HPDE6-E6E7 (cell line): Measurements from ENCODE around the gene RASA3.
"Not testable (repeated sequence)": the region's sequence is repeated elsewhere in the genome, so short reads cannot be mapped to it uniquely, and the experiment has no call there.

Source experiments
- DNase-seq: peaks from one replicate; pipeline ENCODE4 v3.0.0; 2011; ENCODE audit warnings: missing footprints; ENCODE audit errors: extremely low spot score

RASA3 gene

DNA sequence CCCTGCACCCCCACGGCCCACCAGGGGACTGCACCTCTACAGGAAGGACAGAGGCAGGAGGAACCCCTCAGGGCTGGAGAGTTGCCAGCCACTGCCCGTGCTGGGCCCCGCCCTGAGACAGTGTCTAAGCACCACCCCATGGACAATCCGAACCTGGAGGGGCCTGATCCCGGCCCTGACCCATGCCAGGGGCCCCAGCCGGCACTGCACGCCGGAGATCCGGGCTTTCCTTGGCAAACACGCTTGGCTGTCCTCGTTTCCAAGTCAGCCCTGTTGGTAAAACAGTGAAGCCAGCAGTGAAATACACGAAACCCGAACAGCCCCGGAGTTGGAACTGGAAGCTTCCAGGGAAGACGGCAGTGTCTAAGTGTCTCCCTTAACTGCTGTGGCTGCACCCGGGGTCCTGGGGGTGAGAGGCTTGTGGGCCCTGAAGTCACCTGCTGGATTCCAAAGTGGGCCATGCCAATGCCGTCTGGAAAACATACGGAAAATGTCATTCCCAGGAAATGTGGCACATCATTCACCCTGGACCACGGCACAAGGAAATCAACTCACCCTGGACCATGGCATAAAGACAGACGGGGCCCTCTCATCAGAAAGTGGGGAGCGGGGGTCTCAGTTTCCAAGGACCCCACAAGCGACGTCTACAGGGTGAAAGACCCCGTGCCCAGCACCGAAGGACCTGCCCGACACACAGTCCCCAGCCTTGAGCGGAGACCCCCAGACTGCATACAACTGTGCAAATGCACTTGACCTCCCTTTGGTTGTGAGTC lies 30.9 kb downstream of the RASA3 start:
- no peak for DNase-seq

DNA sequence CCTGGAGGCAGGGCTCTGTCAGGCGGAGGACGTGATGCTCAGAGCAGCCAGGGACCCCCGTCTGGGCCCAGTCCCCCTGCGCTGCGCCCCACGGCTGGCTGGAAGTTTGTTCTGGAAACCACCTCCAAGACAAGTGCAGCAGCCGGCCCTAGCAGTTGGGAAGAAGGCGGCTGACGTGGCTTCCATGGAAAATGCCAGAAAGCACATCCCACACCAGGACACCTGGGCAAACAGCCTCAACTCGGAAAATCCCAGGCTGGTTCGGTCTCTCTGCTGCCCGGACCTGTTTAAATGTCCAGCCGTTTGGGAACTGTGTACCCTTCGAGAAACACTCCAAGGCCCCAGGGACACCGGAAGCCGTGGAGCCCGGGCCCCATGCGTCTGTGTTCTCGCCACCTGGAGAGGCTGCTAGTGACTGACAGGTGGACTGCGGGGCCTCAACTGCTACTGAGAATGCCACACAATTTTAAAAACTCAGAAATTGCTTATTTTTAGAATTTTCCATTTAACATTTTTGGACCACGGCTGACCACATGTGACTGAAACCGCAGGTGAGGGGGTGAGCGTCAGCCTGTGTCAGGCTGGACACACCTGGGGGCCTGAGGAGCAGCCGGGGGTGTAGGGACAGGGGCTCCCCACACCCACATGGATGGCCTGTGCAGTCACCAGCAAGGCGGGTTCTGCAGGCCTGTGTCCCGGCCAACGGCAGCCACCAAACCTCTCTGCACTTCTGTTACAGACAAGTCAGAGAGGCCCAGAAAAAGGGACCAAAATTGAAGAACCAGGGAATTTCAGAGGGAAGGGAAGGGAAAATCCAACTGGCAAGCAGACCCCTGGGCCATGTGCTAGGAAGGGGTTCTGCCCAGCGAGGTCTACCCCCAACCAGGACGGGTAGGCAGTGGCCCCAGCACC lies 31.7 kb downstream of the RASA3 start:
- DNase-seq = no peak

DNA sequence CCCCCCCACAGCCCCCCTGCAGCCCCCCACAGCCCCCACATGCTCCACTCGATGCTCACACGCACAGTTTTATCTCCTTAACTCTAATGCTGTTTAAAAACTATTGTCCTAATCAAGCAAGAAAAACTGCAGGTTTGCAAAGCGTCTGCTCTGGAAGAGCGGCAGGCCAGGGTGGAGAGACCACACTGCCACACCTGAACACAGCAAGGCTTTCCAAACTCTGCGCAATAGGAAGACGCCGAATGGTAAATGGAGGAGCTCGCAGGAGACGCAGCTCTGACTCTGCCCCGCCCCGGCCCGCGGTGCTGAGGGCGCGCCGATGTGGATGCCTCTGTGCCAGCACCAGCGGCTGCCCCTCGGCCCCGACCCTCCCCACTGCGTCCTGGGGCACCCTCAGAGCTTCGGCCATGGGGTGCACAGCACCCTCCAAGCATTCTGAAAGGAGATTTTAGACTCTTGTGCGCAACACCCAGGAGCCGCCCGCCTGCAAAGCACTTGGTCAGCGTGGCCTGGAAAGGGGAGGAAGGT lies 32.4 kb downstream of the RASA3 start:
- DNase-seq = peak; percentile 51

DNA sequence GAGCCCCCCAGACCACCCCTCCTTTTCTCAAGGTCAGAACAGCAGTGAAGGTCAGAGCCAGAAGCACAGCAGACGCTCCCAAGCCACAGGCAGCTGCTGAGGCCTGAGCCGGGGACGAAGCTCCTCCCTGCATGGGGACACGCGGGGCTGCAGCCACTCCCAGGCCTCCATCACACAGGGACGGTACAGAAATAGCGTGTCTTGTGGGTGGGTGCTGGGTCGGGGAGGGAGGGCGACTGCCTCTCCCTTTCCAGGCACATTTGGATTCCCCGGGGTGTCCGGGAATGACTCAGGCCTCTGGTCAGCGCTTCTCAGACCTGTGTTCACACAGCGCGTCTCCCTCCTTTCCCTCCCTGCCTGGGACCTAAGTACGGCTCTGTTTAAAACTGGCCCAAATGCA lies 33.2 kb downstream of the RASA3 start:
- DNase-seq = peak; percentile 63

DNA sequence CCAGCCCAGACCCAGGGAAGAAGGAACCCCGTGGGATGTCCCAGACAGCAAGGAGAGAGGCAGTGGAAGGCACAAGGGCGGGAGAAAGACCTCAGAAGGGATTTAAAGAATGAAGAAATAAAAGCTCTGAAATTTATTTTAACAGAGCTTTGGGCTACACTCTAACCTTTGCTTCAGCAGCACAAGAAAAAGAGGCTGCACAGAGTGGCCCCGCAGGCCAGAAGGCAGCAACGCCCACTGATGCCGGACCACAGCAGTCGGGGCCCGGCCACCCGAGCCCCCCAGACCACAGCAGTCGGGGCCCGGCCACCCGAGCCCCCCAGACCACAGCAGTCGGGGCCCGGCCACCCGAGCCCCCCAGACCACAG lies 33.8 kb downstream of the RASA3 start:
- not testable (repeated sequence) for DNase-seq

DNA sequence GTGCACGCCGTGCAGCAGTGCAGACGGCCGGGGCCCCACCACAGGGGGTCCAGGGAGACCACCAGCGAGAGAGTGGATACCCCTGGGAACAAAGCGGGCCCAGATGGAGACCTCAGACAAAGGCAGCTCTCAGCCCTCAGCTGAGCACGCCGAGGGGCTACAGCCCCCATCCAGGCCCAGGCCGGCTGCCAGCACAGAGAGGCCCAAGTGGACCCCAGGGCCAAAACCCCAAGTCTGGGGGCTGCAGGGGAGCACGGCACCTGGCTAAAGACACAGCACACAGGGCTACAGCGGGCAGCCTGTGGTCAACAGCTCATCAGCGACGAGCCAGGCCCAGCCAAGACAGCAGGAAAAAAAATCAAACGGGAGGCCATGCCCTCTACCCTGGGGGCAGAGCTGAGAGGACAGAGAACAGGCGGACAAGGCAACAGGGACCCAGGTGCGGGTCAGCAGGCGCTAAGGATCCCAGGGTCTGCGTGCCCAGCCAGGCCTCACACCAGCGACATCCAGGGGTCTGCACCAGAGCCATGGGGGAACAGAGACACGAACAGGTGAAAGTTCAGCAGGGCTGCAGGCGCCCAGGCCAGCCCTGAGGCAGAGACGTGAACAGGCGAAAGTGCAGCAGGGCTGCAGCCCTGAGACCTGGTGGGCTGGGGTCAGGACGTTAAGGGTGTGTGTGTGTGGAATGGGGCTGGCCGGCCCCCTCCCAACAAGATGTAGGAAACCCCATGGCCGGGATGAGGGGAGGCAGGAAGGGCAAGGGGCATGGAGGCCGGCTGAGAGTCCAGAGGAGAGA lies 34.3 kb downstream of the RASA3 start:
- DNase-seq = no peak

DNA sequence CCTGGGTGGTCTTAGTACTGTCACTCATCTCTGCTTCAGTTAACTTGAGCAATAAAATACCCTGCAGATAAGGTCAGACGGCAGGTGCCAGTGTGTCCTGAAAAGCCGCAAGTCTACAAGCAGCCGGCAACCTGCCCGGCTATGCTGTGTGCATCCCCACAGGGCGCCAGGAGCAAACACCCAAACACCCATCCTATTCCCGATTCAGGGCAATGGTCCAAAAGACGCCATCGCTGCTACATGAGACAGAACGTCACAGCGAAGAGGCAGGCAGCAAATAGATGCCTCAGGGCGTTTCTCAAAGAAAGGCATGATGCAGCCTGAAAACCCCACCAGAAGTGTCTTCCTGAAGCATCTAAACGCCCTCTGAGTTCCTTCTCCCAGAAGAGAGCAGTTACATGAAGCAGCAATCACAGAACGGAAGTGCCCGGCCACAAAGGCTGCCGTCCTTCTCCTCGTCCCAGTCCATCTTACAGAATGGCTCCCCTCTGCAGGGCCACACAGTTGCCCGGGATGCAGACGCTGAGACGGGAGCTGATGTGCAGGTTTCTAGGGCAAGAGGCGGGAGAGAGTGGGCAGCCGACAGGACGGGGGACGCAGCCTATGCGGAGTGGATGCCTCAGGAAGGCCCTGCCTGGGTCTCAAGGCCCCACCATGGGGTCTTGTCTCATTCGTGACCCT lies 35.1 kb downstream of the RASA3 start:
- DNase-seq = no peak

DNA sequence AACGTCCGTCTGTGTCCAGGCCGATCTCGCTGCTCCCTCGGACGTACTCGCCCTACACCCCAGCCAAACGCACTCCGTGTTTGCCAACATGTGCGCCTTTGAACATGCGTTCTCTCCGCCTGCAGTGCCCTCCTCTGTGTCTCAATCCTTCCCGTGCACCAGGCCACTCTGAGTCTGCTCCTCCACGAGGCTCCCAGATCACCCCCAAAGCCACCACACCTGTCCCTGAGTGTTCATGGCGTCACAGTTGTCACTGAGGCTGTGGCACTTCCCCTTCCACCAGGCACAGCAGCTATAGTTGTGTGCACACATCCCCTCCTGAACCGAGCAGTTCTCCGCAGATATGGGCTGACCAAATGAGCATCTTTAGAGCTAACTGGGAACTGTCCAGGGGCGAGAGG lies 35.6 kb downstream of the RASA3 start:
- no peak for DNase-seq

DNA sequence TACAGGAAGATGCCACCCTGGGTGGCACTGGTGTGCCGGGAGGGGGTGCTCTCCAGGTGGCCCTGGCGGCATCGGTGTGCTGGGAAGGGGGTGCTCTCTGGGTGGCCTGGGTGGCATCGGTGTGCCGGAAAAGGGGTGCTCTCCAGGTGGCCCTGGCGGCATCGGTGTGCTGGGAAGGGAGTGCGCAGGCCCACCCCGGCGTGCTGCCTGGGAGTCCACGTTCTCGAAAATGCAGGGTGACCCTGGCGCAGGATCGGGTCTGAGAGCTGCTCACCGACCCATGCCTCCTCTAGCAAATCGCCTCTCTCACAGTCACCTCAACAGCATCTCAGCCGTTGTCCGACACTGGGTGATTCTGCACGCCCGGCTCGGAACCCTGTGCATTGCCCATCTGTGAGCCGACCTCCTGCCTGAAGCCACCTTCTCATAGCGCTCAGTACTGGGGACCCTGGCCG lies 36.4 kb downstream of the RASA3 start:
- no peak for DNase-seq

DNA sequence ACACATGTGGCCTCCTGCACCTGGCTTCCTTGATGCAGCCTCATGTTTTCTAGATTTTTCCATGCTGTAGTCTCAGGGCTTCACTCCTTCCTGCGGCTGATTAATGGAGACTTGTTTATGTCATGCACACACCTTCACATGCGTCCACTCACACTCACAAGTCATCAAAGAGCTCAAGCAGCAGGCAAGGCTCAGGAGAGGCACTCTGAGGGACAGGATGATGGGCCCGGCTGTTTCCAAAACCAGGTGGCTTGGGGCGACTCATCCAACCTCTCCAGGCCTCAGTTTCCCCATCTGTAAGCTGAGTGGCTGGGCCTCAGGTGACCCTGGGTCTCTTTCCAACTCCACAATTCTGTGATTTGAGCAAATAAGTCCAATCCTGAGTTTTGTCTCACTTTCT lies 36.9 kb downstream of the RASA3 start:
- no peak for DNase-seq

DNA sequence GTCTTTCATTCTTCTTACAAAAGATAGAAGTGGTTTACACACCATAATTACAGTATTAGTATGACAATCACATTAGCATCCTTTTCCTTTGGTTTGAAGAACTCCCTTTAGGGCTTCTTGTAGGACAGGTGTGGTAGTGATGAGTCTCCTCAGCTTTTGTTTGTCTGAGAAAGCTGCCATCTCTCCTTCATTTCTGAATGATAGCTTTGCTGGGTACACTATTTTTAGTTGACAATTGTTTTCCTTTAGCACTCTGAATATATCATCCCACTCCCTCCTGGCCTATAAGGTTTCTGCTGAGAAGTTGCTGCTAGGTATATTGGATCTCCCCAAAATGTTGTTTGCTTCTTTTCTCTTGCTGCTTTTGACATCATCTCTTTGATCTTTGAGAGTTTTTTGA lies 39.3 kb downstream of the RASA3 start:
- no peak for DNase-seq

DNA sequence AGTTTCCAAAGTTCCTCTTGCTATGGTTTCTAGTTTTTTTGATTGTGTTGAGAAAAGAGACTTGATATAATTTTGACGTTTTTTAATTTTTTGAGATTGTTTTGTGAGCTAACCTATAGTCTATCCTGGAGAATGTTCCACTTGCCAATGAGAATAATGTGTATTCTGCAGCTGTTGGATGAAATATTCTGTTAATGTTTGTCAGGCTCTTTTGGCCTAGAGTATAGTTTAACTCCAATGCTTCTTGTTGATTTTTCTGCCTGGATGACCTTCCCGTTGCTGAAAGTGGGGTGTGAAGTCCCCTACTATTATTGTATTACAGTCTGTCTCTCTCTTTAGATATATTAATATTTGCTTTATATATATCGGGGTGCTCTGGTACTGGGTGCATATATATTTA lies 40.0 kb downstream of the RASA3 start:
- no peak for DNase-seq

DNA sequence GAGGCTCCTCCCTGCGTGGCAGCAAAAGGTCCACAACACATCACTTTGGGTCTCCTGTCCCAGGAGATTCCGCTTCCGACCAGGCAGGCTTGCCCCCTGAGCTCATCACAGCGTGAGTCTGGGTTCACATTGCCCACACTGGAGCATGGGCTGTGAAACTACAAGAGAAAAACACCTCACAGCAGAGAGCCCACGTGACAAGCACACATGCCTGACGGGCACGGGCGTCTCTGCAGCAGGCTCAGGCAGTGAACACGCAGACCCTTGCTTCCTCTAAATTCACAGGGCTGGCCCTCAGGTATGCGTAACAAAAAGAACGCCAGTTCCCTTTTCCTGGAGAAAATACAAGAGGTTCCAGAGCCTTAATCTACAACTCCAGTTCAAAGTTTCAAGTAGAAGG lies 41.9 kb downstream of the RASA3 start:
- no peak for DNase-seq

DNA sequence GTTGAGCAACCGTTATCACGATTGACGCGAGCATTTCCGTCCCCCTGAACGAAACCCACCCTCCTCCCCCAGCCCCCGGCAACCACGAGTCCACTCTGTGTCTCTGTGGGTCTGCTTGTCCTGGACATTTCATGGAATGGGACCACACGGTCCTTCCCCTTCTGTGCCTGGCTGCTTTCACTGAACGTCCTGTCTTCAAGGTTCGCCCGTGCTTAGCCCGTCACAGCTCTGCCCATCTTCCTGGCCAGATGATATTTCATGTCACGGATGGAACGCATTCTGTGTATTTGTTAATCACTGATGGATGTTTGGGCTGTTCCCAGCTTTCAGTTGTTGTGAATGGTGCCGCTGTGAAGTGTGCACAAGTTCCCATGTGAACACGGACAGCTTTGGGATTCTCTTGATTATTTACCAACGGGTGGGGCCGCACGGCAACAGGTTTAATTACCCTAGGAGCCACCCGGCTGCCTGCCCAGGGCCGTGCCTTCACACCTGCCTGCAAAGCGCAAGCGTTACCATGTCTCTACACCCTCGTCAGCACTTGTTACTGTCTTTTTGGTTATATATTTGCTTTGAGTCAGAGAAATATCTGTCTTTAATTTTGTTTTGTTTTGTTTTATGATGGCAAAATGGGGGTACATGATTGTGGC lies 42.5 kb downstream of the RASA3 start:
- DNase-seq = no peak

DNA sequence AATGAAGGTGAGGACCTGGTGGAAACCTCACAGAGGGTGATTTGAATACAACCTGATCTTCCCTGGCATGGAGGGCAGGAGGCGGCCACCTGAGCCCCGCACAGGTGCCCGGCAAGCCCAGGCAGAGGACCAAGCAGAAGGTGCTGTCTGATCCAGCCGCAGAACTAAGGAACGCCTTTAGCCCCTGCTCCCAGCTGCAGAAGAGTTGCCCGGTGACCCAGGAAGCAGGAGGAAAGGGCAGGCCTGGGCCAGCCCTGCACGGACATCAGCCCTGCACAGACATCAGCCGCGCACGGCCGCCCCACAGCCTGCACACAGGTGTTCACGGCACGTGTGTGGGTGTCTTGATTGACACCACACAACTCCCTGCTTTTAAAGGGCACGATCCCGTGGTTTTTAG lies 43.1 kb downstream of the RASA3 start:
- no peak for DNase-seq

DNA sequence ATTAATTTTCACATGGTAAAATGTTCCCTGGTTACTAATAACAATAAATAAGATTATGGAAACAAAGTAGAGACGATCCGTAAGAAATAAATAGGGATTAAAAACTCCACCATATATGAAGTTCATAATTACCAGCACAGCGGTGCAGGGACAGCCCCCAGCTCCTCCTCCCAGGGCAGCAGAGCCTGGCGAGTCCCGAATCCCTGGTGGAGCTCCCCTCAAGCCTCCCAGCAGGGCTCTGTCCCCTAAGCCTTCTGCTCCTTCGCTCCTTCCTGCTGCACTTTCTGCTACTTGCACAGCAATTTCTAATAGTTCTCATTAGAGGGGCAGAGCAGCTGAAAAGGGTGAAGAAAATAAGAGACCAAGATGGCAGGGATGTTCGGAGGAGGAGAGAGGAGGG lies 43.6 kb downstream of the RASA3 start:
- DNase-seq = no peak

DNA sequence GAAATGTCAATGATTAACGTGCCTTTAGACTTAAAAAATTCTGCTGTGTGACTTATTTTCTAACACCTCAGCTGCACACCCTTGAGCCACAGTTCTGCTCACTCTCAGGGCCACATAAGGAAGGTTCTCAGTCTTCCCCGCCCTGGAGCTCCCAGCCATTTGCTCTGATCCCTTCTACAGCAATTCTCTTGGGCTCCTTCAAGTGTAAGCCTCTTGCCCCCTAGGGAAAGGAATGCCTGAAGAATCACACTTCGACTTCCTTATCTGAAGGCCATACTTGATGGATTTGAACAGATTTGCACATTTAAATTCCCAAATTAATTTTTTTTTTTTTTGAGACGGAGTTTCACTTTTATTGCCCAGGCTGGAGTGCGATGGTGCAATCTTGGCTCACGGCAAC lies 44.2 kb downstream of the RASA3 start:
- no peak for DNase-seq

DNA sequence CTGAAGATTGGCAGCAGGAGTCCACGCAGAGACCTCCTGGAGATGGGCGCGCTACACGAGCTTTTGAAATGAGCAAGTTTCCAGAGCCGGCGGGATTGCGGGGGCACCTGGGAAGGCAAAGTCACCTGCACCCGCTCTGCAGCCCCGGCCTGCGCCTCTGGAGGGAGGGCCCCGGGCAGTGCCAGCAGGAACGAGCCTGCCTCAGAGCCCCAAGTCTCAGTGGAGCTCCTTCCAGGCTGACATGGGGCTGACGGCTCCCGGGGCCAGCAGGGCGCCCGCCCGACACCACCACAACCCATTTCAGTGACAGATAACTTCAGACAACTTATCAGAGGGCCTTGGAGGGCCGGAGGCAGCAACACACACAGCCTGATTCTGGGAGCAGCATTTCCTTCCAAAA lies 45.0 kb downstream of the RASA3 start:
- DNase-seq = no peak

DNA sequence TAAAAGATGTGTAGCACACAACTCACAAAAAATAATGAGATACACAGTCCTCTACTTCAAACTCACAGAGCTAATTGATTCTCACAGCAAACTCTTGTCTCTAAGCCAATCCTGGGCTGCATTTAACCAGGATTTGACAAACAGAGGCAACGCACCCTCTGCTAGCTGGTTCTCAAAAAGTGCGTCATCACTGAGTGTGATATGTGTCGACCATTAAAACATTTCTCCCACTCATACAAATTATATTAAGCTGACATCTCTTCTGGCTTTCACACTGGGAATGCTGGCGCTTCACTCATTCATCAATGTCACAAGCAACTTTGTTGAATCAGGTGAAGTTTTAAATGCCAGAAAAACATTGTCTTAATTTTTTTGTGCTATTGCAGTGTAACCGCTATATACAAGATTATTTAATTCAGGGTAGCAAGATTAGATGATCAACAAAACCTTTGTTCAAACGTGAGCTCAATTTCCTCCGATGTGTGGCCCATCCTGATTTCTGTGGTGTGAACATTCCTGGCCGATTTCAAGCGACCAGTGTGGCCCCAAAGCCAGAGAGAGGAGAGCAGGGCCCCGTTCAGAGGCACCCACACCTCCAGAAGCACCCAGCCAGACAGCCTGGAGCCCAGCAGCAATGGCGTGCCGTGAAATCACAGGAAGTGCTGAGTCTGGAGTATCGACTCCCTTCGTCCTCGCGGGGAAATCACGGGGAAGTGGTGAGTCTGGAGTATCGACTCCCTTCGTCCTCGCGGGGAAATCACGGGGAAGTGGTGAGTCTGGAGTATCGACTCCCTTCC lies 49.4 kb downstream of the RASA3 start:
- DNase-seq = no peak
